Activated T-cell treated with anti-CD3 and anti-CD28 coated beads, Interleukin-2, amount 50 U/mL, for 24 hours (primary cell): ENCODE measurements around the gene MACROD2.

Source experiments
- DNase-seq: peaks from one replicate; pipeline ENCODE4 v3.0.0-alpha.2; 2020
- H3K27ac Mint-ChIP-seq: 2 replicates; pipeline ENCODE4 v1.8.0; 2020; ENCODE audit warnings: mild to moderate bottlenecking, mixed read lengths
- H3K27me3 Mint-ChIP-seq: 2 replicates; pipeline ENCODE4 v1.8.0; 2020; ENCODE audit warnings: mixed read lengths
- H3K36me3 Mint-ChIP-seq: 2 replicates; pipeline ENCODE4 v1.8.0; 2020; ENCODE audit warnings: low read depth, mixed read lengths
- H3K4me1 Mint-ChIP-seq: 2 replicates; pipeline ENCODE4 v1.8.0; 2020; ENCODE audit warnings: low read depth, mixed read lengths
- H3K4me3 Mint-ChIP-seq: 2 replicates; pipeline ENCODE4 v1.8.0; 2020; ENCODE audit warnings: mild to moderate bottlenecking, moderate library complexity, mixed read lengths
- H3K9me3 Mint-ChIP-seq: 2 replicates; pipeline ENCODE4 v1.8.0; 2020; ENCODE audit warnings: mixed read lengths

The MACROD2 gene

GRCh38 chr20:14385176-14385740, 389.9 kb downstream of the MACROD2 start:
- no peaks in the 10 kb centered on the region for H3K27me3 Mint-ChIP-seq
- H3K4me3 Mint-ChIP-seq: no peak overlapping the region
- H3K4me1 Mint-ChIP-seq: no peaks in the 10 kb centered on the region
- no peak overlapping the region for H3K27ac Mint-ChIP-seq
- peaks cover 29% of the 10 kb centered on the region for H3K9me3 Mint-ChIP-seq
- H3K36me3 Mint-ChIP-seq: no peaks in the 10 kb centered on the region
- no peak for DNase-seq

GRCh38 chr20:14386726-14387125, 391.4 kb downstream of the MACROD2 start:
- Mint-ChIP-seq H3K27ac (no peak overlapping the region), H3K36me3 (no peaks in the 10 kb centered on the region), H3K4me3 (no peak overlapping the region), H3K4me1 (no peaks in the 10 kb centered on the region), H3K9me3 (peaks cover 22% of the 10 kb centered on the region), H3K27me3 (no peaks in the 10 kb centered on the region)
- DNase-seq: no peak

DNA sequence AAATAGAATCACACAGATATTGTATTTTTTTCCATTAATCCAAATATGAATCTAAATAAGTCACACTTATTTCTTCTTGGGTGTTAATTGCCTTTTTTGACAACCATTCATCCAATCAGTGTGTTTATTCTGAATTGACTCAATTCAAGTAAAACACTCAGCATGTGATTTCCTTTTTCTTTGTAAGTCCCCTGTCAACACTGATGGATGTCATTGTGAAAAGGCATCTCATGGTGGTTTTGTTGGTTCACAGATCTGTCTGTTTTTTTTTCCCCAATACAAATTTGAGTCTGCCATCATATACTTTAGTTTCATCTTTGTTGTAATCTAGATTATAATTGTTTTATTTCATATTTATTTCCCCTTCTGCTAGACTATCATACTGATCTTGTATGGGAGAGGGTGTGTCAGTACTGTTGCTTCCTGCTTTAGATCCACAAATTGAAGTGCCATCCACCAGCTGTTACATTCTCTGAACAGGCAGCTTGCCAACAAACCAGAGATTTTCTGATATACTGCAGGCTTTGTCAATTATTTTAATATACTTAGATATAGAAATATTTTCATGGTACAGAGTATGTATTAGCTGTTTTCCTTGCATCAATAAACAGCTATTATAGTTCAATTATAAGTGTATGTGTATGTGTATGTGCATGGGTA, 406.3 kb downstream of the MACROD2 start:
- no peak for DNase-seq
- Mint-ChIP-seq H3K4me1 (no peaks in the 10 kb centered on the region), H3K36me3 (no peaks in the 10 kb centered on the region), H3K27ac (no peak overlapping the region), H3K9me3 (peaks cover 9% of the 10 kb centered on the region), H3K27me3 (no peaks in the 10 kb centered on the region), H3K4me3 (no peak overlapping the region)

- no peaks in the 10 kb centered on the region for H3K27me3 Mint-ChIP-seq
- H3K27ac Mint-ChIP-seq: no peak overlapping the region
- H3K9me3 Mint-ChIP-seq: peaks cover 16% of the 10 kb centered on the region
- no peak for DNase-seq
- no peaks in the 10 kb centered on the region for H3K4me1 Mint-ChIP-seq
- H3K4me3 Mint-ChIP-seq: no peak overlapping the region
- no peaks in the 10 kb centered on the region for H3K36me3 Mint-ChIP-seq
Observed at GRCh38 chr20:14404515-14404914, 409.2 kb downstream of the MACROD2 start.

DNA sequence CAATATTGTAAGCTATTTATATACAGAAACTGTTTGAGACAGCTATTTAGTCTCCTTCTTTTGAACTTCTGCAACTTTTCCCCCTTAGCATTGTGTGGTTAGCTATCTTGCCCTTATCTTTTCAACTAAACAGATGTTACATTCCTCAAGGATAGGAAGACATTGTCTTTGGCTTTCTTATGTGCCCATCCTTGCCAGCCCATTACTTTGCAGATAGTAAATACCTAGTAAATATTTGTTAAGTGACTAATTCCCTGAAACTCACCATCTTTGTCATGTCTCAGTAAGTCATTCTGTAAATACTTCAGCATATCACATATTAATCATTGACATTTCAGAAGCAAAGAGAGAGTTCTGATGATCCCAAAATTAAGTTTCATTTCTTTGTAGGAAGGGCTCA, 411.2 kb downstream of the MACROD2 start:
- Mint-ChIP-seq H3K4me3 (no peak overlapping the region), H3K4me1 (no peaks in the 10 kb centered on the region), H3K27ac (no peak overlapping the region), H3K9me3 (peaks cover 18% of the 10 kb centered on the region), H3K36me3 (no peaks in the 10 kb centered on the region), H3K27me3 (no peaks in the 10 kb centered on the region)
- DNase-seq: no peak

DNA sequence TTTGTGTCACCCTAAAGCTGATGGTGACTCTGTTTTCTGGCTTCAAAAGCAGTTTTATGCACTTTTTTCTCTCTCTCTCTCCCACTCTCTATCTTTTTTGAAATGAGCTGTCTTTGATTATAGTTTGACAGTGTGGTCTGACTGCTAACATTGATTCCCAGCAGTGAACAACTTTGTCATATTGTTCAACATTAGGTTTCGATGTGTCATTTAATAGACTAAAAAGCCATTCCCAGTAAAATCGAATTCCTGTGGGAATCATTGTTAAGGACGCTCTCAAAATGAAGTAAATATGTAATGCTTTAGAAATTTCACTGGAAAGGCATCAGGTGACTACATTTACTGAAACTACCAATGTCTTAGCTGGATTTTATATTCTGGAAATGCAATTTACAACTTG, 412.0 kb downstream of the MACROD2 start:
- no peaks in the 10 kb centered on the region for H3K4me1 Mint-ChIP-seq
- no peak overlapping the region for H3K27ac Mint-ChIP-seq
- H3K9me3 Mint-ChIP-seq: peaks cover 17% of the 10 kb centered on the region
- no peak for DNase-seq
- no peaks in the 10 kb centered on the region for H3K36me3 Mint-ChIP-seq
- no peak overlapping the region for H3K4me3 Mint-ChIP-seq
- no peaks in the 10 kb centered on the region for H3K27me3 Mint-ChIP-seq

DNA sequence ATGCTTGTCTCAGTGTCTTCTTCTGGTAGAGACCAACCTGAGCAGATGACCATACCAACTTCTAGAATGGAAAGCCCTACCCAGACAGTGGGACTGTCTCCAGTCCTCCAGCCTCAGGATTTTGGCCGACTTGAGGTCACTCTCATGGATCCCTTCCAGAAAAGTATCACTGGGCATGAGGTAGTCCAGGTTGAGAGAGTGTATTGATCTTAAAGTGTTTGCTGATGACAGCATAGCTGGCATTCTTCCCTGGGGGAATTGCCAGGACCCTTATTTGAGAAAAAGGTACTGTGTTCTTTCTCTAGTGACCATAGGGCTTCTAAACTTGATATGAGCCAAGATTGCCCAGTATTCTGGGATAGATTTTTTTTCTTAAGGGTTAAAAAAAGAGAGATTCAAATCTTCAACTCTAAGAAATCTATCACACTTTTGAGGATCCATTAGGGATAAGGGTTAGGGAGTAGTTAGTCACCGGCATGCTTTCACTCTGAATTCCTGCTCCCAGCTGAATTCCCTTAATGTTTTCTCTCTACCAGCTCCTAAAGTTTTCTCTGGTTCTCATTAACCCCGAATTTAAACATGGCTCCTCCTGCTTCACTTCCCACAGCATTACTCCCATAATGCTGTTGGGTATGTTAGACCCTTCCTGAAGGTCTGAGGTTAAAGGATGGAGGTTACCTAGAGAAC, 415.7 kb downstream of the MACROD2 start:
- Mint-ChIP-seq H3K27me3 (no peaks in the 10 kb centered on the region), H3K4me1 (no peaks in the 10 kb centered on the region), H3K36me3 (no peaks in the 10 kb centered on the region), H3K4me3 (no peak overlapping the region), H3K27ac (no peak overlapping the region), H3K9me3 (peaks cover 12% of the 10 kb centered on the region)
- no peak for DNase-seq

DNA sequence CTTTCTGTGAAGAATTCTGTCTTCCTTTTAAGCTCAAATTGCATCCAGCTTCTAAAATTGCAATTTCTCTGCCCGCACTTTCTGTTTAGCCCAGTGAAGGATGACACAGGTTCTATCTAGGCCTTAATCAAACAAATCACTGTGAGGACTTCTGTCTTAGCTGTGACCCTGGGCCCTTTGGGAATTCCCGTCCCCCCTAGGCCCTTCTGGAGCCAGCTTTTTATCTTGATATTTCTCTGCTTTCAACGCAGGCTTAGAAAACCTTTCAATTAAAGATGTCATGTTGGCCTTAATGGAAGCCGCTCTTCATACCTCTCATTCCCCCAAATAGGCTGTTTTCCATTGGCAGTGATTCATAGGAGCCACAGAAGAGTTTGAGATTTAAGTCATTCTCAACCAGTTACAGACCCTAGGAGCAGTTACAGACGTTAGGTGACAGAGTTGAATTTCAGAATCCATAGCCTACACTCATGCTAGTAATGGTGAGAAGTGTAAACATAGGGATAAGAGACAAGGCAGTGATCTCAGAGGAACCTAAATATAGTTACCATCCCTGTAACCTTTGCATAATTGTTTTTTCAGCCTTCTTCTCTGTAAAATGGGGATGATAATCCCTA, 416.9 kb downstream of the MACROD2 start:
- Mint-ChIP-seq H3K9me3 (peaks cover 12% of the 10 kb centered on the region), H3K4me3 (no peak overlapping the region), H3K27ac (no peak overlapping the region), H3K4me1 (no peaks in the 10 kb centered on the region), H3K27me3 (no peaks in the 10 kb centered on the region), H3K36me3 (no peaks in the 10 kb centered on the region)
- DNase-seq: no peak

GRCh38 chr20:14413835-14414234, 418.5 kb downstream of the MACROD2 start:
- no peak overlapping the region for H3K4me3 Mint-ChIP-seq
- no peaks in the 10 kb centered on the region for H3K36me3 Mint-ChIP-seq
- H3K27ac Mint-ChIP-seq: no peak overlapping the region
- peaks cover 5% of the 10 kb centered on the region for H3K9me3 Mint-ChIP-seq
- no peaks in the 10 kb centered on the region for H3K27me3 Mint-ChIP-seq
- DNase-seq: no peak
- H3K4me1 Mint-ChIP-seq: no peaks in the 10 kb centered on the region

DNA sequence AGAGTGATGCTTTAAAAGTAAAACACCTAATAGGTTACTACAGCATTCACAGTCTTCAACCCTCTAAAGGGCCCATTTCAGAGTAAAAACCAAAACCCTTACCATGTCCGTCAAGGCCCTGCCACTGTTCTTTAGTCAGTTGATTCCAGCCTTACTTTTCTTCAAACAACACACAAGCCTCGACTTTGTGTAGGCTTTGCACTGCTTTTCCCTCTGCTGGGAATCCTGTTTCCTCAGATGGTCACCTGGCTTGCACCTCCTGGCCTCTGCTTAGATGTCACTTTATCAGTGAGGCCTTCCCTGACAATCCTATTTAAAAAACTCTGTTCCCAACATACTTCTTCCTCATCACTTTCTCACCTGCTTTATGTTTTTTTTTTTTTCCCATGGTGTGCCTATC, 419.2 kb downstream of the MACROD2 start:
- DNase-seq: no peak
- no peak overlapping the region for H3K27ac Mint-ChIP-seq
- H3K4me1 Mint-ChIP-seq: no peaks in the 10 kb centered on the region
- peaks cover 2% of the 10 kb centered on the region for H3K9me3 Mint-ChIP-seq
- no peak overlapping the region for H3K4me3 Mint-ChIP-seq
- H3K27me3 Mint-ChIP-seq: no peaks in the 10 kb centered on the region
- no peaks in the 10 kb centered on the region for H3K36me3 Mint-ChIP-seq

GRCh38 chr20:14415467-14415866, 420.2 kb downstream of the MACROD2 start:
- H3K27ac Mint-ChIP-seq: no peak overlapping the region
- DNase-seq: no peak
- H3K9me3 Mint-ChIP-seq: no peaks in the 10 kb centered on the region
- H3K27me3 Mint-ChIP-seq: no peaks in the 10 kb centered on the region
- no peak overlapping the region for H3K4me3 Mint-ChIP-seq
- no peaks in the 10 kb centered on the region for H3K36me3 Mint-ChIP-seq
- no peaks in the 10 kb centered on the region for H3K4me1 Mint-ChIP-seq

GRCh38 chr20:14418376-14418775, 423.1 kb downstream of the MACROD2 start:
- Mint-ChIP-seq H3K27ac (no peak overlapping the region), H3K36me3 (no peaks in the 10 kb centered on the region), H3K4me1 (no peaks in the 10 kb centered on the region), H3K9me3 (peaks cover 3% of the 10 kb centered on the region), H3K27me3 (no peaks in the 10 kb centered on the region), H3K4me3 (no peak overlapping the region)
- DNase-seq: no peak

GRCh38 chr20:14422892-14423291, 427.6 kb downstream of the MACROD2 start:
- Mint-ChIP-seq H3K27me3 (no peaks in the 10 kb centered on the region), H3K4me3 (no peak overlapping the region), H3K27ac (no peak overlapping the region), H3K4me1 (no peaks in the 10 kb centered on the region), H3K9me3 (peaks cover 10% of the 10 kb centered on the region), H3K36me3 (no peaks in the 10 kb centered on the region)
- no peak for DNase-seq

DNA sequence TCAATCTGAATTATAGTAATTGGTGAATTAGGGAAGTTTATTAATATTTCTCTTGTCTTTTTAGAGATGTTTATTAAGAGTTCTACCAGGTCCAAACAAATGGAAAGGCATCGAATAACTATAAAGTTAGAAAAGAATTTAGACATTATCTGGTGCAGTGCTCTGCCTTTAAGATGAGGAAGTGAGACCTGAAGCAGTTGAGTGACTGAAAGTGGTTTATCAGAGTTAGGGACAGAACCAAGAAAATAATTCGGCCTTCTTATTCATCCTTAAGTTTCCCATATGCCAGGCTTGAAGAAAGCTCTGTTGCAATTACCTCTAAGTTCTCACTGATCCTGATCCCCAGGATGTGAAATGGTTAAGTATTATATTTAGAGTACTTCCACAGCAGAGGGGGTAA, 436.3 kb downstream of the MACROD2 start:
- Mint-ChIP-seq H3K36me3 (no peaks in the 10 kb centered on the region), H3K27ac (no peak overlapping the region), H3K27me3 (no peaks in the 10 kb centered on the region), H3K4me3 (no peak overlapping the region), H3K9me3 (peaks cover 10% of the 10 kb centered on the region), H3K4me1 (no peaks in the 10 kb centered on the region)
- no peak for DNase-seq

DNA sequence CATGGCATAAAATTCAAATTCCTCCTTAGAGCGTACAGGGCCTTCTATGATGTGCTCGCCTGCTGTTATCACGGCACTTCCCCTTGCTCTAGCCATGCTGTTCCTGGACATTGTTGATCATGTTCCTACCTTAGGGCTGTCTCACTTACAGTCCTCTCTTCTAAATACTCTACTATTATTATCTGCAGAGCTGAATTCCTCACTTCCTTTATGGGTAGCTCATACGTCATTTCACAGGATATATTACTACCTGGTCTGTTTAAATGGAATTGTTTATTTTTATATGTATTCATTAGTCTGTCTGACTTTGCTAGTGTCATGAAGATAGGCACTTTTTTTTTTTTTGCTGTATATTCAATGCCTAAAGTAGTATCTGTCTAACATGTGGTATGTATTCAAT, 436.8 kb downstream of the MACROD2 start:
- H3K4me1 Mint-ChIP-seq: no peaks in the 10 kb centered on the region
- H3K9me3 Mint-ChIP-seq: peaks cover 9% of the 10 kb centered on the region
- no peak overlapping the region for H3K27ac Mint-ChIP-seq
- no peaks in the 10 kb centered on the region for H3K36me3 Mint-ChIP-seq
- no peak for DNase-seq
- H3K4me3 Mint-ChIP-seq: no peak overlapping the region
- no peaks in the 10 kb centered on the region for H3K27me3 Mint-ChIP-seq
